ENCODE results near the gene KCNH6. TPM values are rescaled to one million over a fixed set of nuclear protein-coding genes. Genes with fewer than 3 reads are reported as not detected.
A peak's percentile ranks its signal among the peaks of the same experiment; 100 is the strongest.

The KCNH6 gene
- total RNA-seq, 1 experiment from 2014 or later: 1.6 TPM

- Mint-ChIP-seq H3K36me3 (ENCODE audit: insufficient read depth in 1 of 3, low read depth in 3 of 3) (no peaks in the 10 kb centered on the region), H3K9me3 (peaks cover 0 to 4% of the 10 kb centered on the region in 2 experiments; a peak in 4 of 5 replicates), H3K27me3 (ENCODE audit: low read depth) (peaks cover 26% of the 10 kb centered on the region), H3K27ac (no peak overlapping the region), H3K4me3 (peak overlapping the region in 1 of 2 experiments; percentile 7; a peak in 1 of 5 replicates), H3K4me1 (peaks cover 7 to 11% of the 10 kb centered on the region in 2 experiments)
- Histone ChIP-seq H3K79me1 (ENCODE audit: insufficient read depth, low read depth, low read length, poor library complexity, severe bottlenecking) (no peaks in the 10 kb centered on the region), H3K9me3 (ENCODE audit: control insufficient read depth, low read depth, low read length) (no peaks in the 10 kb centered on the region), H3K56ac (ENCODE audit: insufficient read length, low read depth, low read length) (no peak overlapping the region), H4K8ac (replicated peaks; ENCODE audit: insufficient read length, low read depth, low read length) (no peak overlapping the region), H3K27me3 (ENCODE audit: insufficient read depth, low read length) (no peaks in the 10 kb centered on the region; the same call in 1 of the 2 replicates), H4K91ac (ENCODE audit: insufficient read length, low read depth, low read length) (no peak overlapping the region), H2BK15ac (ENCODE audit: low read depth, low read length) (no peak overlapping the region), H2AK5ac (ENCODE audit: insufficient read length, low read length) (no peak overlapping the region), H3K79me2 (ENCODE audit: insufficient read depth, low read length) (no peaks in the 10 kb centered on the region), H2BK20ac (ENCODE audit: low read depth, low read length, poor library complexity, severe bottlenecking) (no peak overlapping the region), H3K18ac (ENCODE audit: insufficient read length, low read depth, low read length) (no peak overlapping the region), H3K23me2 (ENCODE audit: insufficient read length, low read depth, low read length, poor library complexity, severe bottlenecking) (peaks cover 3% of the 10 kb centered on the region), H2AFZ (ENCODE audit: low read length) (no peak overlapping the region), H3K23ac (ENCODE audit: insufficient read length, low read depth, low read length) (no peak overlapping the region), H3K14ac (ENCODE audit: insufficient read depth, low read length) (no peak overlapping the region; the same call in 1 of the 2 replicates), H2BK120ac (ENCODE audit: low read depth, low read length, poor library complexity, severe bottlenecking) (no peak overlapping the region), H3K4ac (ENCODE audit: low read depth, low read length) (no peak overlapping the region), H3T11ph (ENCODE audit: low read length) (no peak overlapping the region), H2BK5ac (ENCODE audit: insufficient read length, low read length) (no peak overlapping the region), H2BK12ac (ENCODE audit: insufficient read length, low read depth, low read length) (no peak overlapping the region), H4K20me1 (ENCODE audit: control insufficient read depth, insufficient read depth, insufficient read length) (peaks cover 2% of the 10 kb centered on the region), H3K4me2 (ENCODE audit: insufficient read depth, insufficient read length, low read length) (no peak overlapping the region), H3K9ac (ENCODE audit: extremely low read depth, insufficient read length, low read length) (no peak overlapping the region), H3K27ac (ENCODE audit: insufficient read length, low read depth, low read length) (no peak overlapping the region), H3K4me1 (ENCODE audit: insufficient read depth, low read length) (no peaks in the 10 kb centered on the region), H4K5ac (ENCODE audit: insufficient read length, low read depth, low read length) (peak overlapping the region; percentile 4)
- no peak for DNase-seq
- WGBS (ENCODE audit: extremely low coverage, insufficient read length, low lambda C conversion rate): 100% methylated on average over 1 of the region's 14 CpGs
- TF ChIP-seq CTCF (conservative IDR thresholded peaks at IDR 0.05): no peak
Measured at GRCh38 chr17:63500543-63501390, 22.4 kb upstream of the KCNH6 start.

Data from H9 (cell line).